Measurements from ENCODE around the gene GALNT18.

The GALNT18 gene

GRCh38 chr11:11641581-11641980 lies 19.8 kb upstream of the GALNT18 start:
- H3K4me1 Mint-ChIP-seq = no peaks in the 10 kb centered on the region
- H3K9me3 Mint-ChIP-seq = peaks cover 3% of the 10 kb centered on the region
- no peak for ATAC-seq (ENCODE audit: low read depth)
- H3K36me3 Mint-ChIP-seq = no peaks in the 10 kb centered on the region
- peaks cover 19% of the 10 kb centered on the region for H3K27me3 Mint-ChIP-seq
- H3K27ac Mint-ChIP-seq = no peak overlapping the region
- H3K4me3 Mint-ChIP-seq = no peak overlapping the region
- DNase-seq (ENCODE audit: low spot score in 2 of 2) = no peak

- DNase-seq (ENCODE audit: low spot score in 2 of 2) (no peak), ATAC-seq (ENCODE audit: low read depth) (no peak)
- Mint-ChIP-seq H3K27ac (no peak overlapping the region), H3K27me3 (peaks cover 16% of the 10 kb centered on the region), H3K4me3 (no peak overlapping the region), H3K36me3 (no peaks in the 10 kb centered on the region), H3K9me3 (peaks cover 3% of the 10 kb centered on the region), H3K4me1 (no peaks in the 10 kb centered on the region)
Measured at GRCh38 chr11:11640996-11641395, 19.2 kb upstream of the GALNT18 start.

GRCh38 chr11:11640152-11640551 lies 18.3 kb upstream of the GALNT18 start:
- no peak overlapping the region for H3K4me3 Mint-ChIP-seq
- DNase-seq (ENCODE audit: low spot score in 2 of 2) (no peak), ATAC-seq (ENCODE audit: low read depth) (no peak)
- no peak overlapping the region for H3K27ac Mint-ChIP-seq
- peaks cover 2% of the 10 kb centered on the region for H3K9me3 Mint-ChIP-seq
- no peaks in the 10 kb centered on the region for H3K36me3 Mint-ChIP-seq
- H3K4me1 Mint-ChIP-seq = no peaks in the 10 kb centered on the region
- H3K27me3 Mint-ChIP-seq = peaks cover 15% of the 10 kb centered on the region

- ATAC-seq (ENCODE audit: low read depth) (no peak), DNase-seq (ENCODE audit: low spot score in 2 of 2) (no peak)
- H3K27ac Mint-ChIP-seq = no peak overlapping the region
- H3K4me1 Mint-ChIP-seq = no peaks in the 10 kb centered on the region
- H3K36me3 Mint-ChIP-seq = no peaks in the 10 kb centered on the region
- H3K27me3 Mint-ChIP-seq = peaks cover 12% of the 10 kb centered on the region
- H3K9me3 Mint-ChIP-seq = peaks cover 2% of the 10 kb centered on the region
- H3K4me3 Mint-ChIP-seq = no peak overlapping the region
Measured at GRCh38 chr11:11636671-11637070, 14.9 kb upstream of the GALNT18 start.

GRCh38 chr11:11635443-11635842 lies 13.6 kb upstream of the GALNT18 start:
- ATAC-seq (ENCODE audit: low read depth) = no peak
- Mint-ChIP-seq H3K9me3 (peaks cover 2% of the 10 kb centered on the region), H3K27ac (no peak overlapping the region), H3K4me1 (no peaks in the 10 kb centered on the region), H3K36me3 (no peaks in the 10 kb centered on the region), H3K4me3 (no peak overlapping the region), H3K27me3 (peaks cover 9% of the 10 kb centered on the region)
- no peak for DNase-seq (ENCODE audit: low spot score in 2 of 2)

GRCh38 chr11:11629368-11629767 lies 7.6 kb upstream of the GALNT18 start:
- ATAC-seq (ENCODE audit: low read depth) (no peak), DNase-seq (ENCODE audit: low spot score in 2 of 2) (no peak)
- no peak overlapping the region for H3K4me3 Mint-ChIP-seq
- no peaks in the 10 kb centered on the region for H3K36me3 Mint-ChIP-seq
- H3K4me1 Mint-ChIP-seq = no peaks in the 10 kb centered on the region
- peaks cover 4% of the 10 kb centered on the region for H3K27me3 Mint-ChIP-seq
- H3K27ac Mint-ChIP-seq = no peak overlapping the region
- no peaks in the 10 kb centered on the region for H3K9me3 Mint-ChIP-seq

- DNase-seq (ENCODE audit: low spot score in 2 of 2) (no peak), ATAC-seq (ENCODE audit: low read depth) (no peak)
- Mint-ChIP-seq H3K36me3 (no peaks in the 10 kb centered on the region), H3K4me1 (no peaks in the 10 kb centered on the region), H3K27me3 (peaks cover 4% of the 10 kb centered on the region), H3K27ac (no peak overlapping the region), H3K4me3 (no peak overlapping the region), H3K9me3 (no peaks in the 10 kb centered on the region)
Measured at GRCh38 chr11:11628651-11629050, 6.8 kb upstream of the GALNT18 start.

- H3K4me1 Mint-ChIP-seq = no peaks in the 10 kb centered on the region
- ATAC-seq (ENCODE audit: low read depth) (no peak), DNase-seq (ENCODE audit: low spot score in 2 of 2) (no peak)
- H3K4me3 Mint-ChIP-seq = no peak overlapping the region
- H3K27ac Mint-ChIP-seq = no peak overlapping the region
- no peaks in the 10 kb centered on the region for H3K36me3 Mint-ChIP-seq
- no peaks in the 10 kb centered on the region for H3K9me3 Mint-ChIP-seq
- peaks cover 4% of the 10 kb centered on the region for H3K27me3 Mint-ChIP-seq
Measured at GRCh38 chr11:11626128-11626527, 4.3 kb upstream of the GALNT18 start.

GRCh38 chr11:11624926-11625325 lies 3.1 kb upstream of the GALNT18 start:
- Mint-ChIP-seq H3K27ac (no peak overlapping the region), H3K9me3 (no peaks in the 10 kb centered on the region), H3K4me3 (no peak overlapping the region), H3K27me3 (peaks cover 1% of the 10 kb centered on the region), H3K4me1 (no peaks in the 10 kb centered on the region), H3K36me3 (no peaks in the 10 kb centered on the region)
- ATAC-seq (ENCODE audit: low read depth) = no peak
- DNase-seq (ENCODE audit: low spot score in 2 of 2) = no peak

GRCh38 chr11:11624204-11624603 lies 2.4 kb upstream of the GALNT18 start:
- no peaks in the 10 kb centered on the region for H3K4me1 Mint-ChIP-seq
- H3K27ac Mint-ChIP-seq = no peak overlapping the region
- no peaks in the 10 kb centered on the region for H3K36me3 Mint-ChIP-seq
- peaks cover 8% of the 10 kb centered on the region for H3K27me3 Mint-ChIP-seq
- no peak for ATAC-seq (ENCODE audit: low read depth)
- H3K4me3 Mint-ChIP-seq = no peak overlapping the region
- DNase-seq (ENCODE audit: low spot score in 2 of 2) = no peak
- H3K9me3 Mint-ChIP-seq = no peaks in the 10 kb centered on the region

- no peaks in the 10 kb centered on the region for H3K9me3 Mint-ChIP-seq
- H3K27me3 Mint-ChIP-seq = peaks cover 15% of the 10 kb centered on the region
- H3K4me1 Mint-ChIP-seq = no peaks in the 10 kb centered on the region
- H3K27ac Mint-ChIP-seq = no peak overlapping the region
- no peak overlapping the region for H3K4me3 Mint-ChIP-seq
- no peak for DNase-seq (ENCODE audit: low spot score in 2 of 2)
- H3K36me3 Mint-ChIP-seq = no peaks in the 10 kb centered on the region
- ATAC-seq (ENCODE audit: low read depth) = no peak
Measured at GRCh38 chr11:11622772-11623171, 967 bp upstream of the GALNT18 start.

- Mint-ChIP-seq H3K9me3 (no peaks in the 10 kb centered on the region), H3K27me3 (peaks cover 17% of the 10 kb centered on the region), H3K36me3 (no peaks in the 10 kb centered on the region), H3K4me3 (peak overlapping the region; percentile 59), H3K4me1 (no peaks in the 10 kb centered on the region), H3K27ac (no peak overlapping the region)
- ATAC-seq (ENCODE audit: low read depth) (no peak), DNase-seq (ENCODE audit: low spot score in 2 of 2) (no peak)
Measured at GRCh38 chr11:11622340-11622706, 518 bp upstream of the GALNT18 start.

- no peaks in the 10 kb centered on the region for H3K36me3 Mint-ChIP-seq
- DNase-seq (ENCODE audit: low spot score in 2 of 2) (peak in 1 of 2 donors; percentile 17), ATAC-seq (ENCODE audit: low read depth) (peak; percentile 25)
- no peak overlapping the region for H3K27ac Mint-ChIP-seq
- peak overlapping the region; percentile 73 for H3K4me3 Mint-ChIP-seq
- H3K4me1 Mint-ChIP-seq = no peaks in the 10 kb centered on the region
- H3K27me3 Mint-ChIP-seq = peaks cover 17% of the 10 kb centered on the region
- no peaks in the 10 kb centered on the region for H3K9me3 Mint-ChIP-seq
Measured at GRCh38 chr11:11620921-11621572, 758 bp downstream of the GALNT18 start.

GRCh38 chr11:11620173-11620920 lies 1.5 kb downstream of the GALNT18 start:
- ATAC-seq (ENCODE audit: low read depth) = no peak
- H3K27me3 Mint-ChIP-seq = peaks cover 18% of the 10 kb centered on the region
- no peaks in the 10 kb centered on the region for H3K4me1 Mint-ChIP-seq
- peak overlapping the region; percentile 73 for H3K4me3 Mint-ChIP-seq
- no peaks in the 10 kb centered on the region for H3K36me3 Mint-ChIP-seq
- DNase-seq (ENCODE audit: low spot score in 2 of 2) = no peak
- H3K9me3 Mint-ChIP-seq = no peaks in the 10 kb centered on the region
- no peak overlapping the region for H3K27ac Mint-ChIP-seq

GRCh38 chr11:11618973-11619435 lies 2.8 kb downstream of the GALNT18 start:
- Mint-ChIP-seq H3K27me3 (peaks cover 23% of the 10 kb centered on the region), H3K4me3 (no peak overlapping the region), H3K9me3 (no peaks in the 10 kb centered on the region), H3K27ac (no peak overlapping the region), H3K36me3 (no peaks in the 10 kb centered on the region), H3K4me1 (no peaks in the 10 kb centered on the region)
- DNase-seq (ENCODE audit: low spot score in 2 of 2) = no peak
- ATAC-seq (ENCODE audit: low read depth) = no peak

Data from memory B cell (primary cell).